Activated CD4-positive, alpha-beta T cell treated with anti-CD3 and anti-CD28 coated beads for 4 hours (primary cell): ENCODE results near the gene ICAM5.
"Not testable (repeated sequence)": the region's sequence is repeated elsewhere in the genome, so short reads cannot be mapped to it uniquely, and the experiment has no call there.

Experiments used
- DNase-seq, 2 donors: peaks; one replicate each; pipeline ENCODE4 v3.0.0-alpha.2; 2020

Gene ICAM5

GRCh38 chr19:10289836-10290356, at the start of gene ICAM5:
Gene ICAM5 (plus strand): TSS chr19:10289952. CDS start chr19:10290044, 92 bp downstream.
- DNase-seq = peak; percentile 65 to 71

GRCh38 chr19:10241826-10242449, 47.8 kb upstream of the ICAM5 start:
- not testable (repeated sequence) for DNase-seq

GRCh38 chr19:10243606-10244005, 46.1 kb upstream of the ICAM5 start:
- no peak for DNase-seq

GRCh38 chr19:10245189-10245939, 44.4 kb upstream of the ICAM5 start:
- no peak for DNase-seq

GRCh38 chr19:10246511-10246910, 43.2 kb upstream of the ICAM5 start:
- no peak for DNase-seq

GRCh38 chr19:10251792-10252694, 37.7 kb upstream of the ICAM5 start, which contains the start of gene MRPL4:
Gene MRPL4 (plus strand): TSS chr19:10252214. CDS start chr19:10252254, 40 bp downstream.
- peak; percentile 95 to 96 for DNase-seq

- no peak for DNase-seq
These were observed 37.0 kb upstream of the ICAM5 start for GRCh38 chr19:10252707-10253106.

GRCh38 chr19:10254244-10254643, 35.5 kb upstream of the ICAM5 start:
- no peak for DNase-seq

- no peak for DNase-seq
These were observed 34.4 kb upstream of the ICAM5 start for GRCh38 chr19:10255358-10255757.

- DNase-seq = no peak
These were observed 33.2 kb upstream of the ICAM5 start for GRCh38 chr19:10256551-10256950.

- no peak for DNase-seq
These were observed 32.7 kb upstream of the ICAM5 start for GRCh38 chr19:10256970-10257615.

GRCh38 chr19:10258080-10258710, 31.6 kb upstream of the ICAM5 start:
- DNase-seq = no peak

GRCh38 chr19:10259162-10259905, 30.4 kb upstream of the ICAM5 start:
- peak; percentile 92 to 93 for DNase-seq

GRCh38 chr19:10260141-10260584, 29.6 kb upstream of the ICAM5 start:
- DNase-seq = peak; percentile 67 to 72

GRCh38 chr19:10262771-10263170, 27.0 kb upstream of the ICAM5 start:
- no peak for DNase-seq

GRCh38 chr19:10266706-10267105, 23.0 kb upstream of the ICAM5 start:
- no peak for DNase-seq

- DNase-seq = no peak
These were observed 21.7 kb upstream of the ICAM5 start for GRCh38 chr19:10268071-10268470.

GRCh38 chr19:10269333-10270179, 20.2 kb upstream of the ICAM5 start:
- DNase-seq = peak; percentile 80 to 89

- peak; percentile 55 to 70 for DNase-seq
These were observed 19.6 kb upstream of the ICAM5 start for GRCh38 chr19:10270180-10270615.
